ENCODE measurements around the gene MBD1. TPM values are rescaled to one million over a fixed set of nuclear protein-coding genes. Genes with fewer than 3 reads are reported as not detected.

Gene MBD1
- total RNA-seq, 1 experiment from 2014 or later, result 58.1 TPM

DNA sequence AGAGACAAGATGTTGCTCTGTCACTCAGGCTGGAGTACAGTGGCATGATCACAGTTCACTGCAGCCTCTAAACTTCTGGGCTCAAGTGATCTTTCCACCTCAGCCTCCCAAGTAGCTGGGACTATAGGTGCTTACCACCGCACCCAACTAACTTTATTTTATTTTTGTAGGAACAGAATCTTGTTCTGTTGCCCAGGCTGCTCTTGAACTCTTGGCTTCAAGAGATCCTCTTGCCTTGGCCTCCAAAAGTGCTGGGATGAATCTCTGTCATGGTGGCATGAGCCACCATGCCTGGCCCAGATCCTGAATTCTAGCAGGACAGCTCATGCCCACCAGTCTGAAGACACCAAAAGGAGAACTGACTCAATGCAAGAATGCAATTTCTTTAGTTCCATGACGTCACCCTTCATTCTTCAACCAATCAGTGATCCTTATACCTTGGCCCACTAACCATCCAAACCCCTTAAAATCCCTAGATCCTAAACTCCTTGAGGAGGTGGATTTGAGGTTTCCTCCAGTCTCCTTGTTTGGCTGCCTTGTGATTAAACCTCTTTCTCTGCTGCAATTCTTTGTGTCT is 31.8 kb upstream of the MBD1 start:
- no peak overlapping the region for H3K14ac ChIP-seq (ENCODE audit: insufficient read depth, low read length)
- H3K9me3 ChIP-seq (ENCODE audit: control insufficient read depth, low read depth, low read length), result no peaks in the 10 kb centered on the region
- H3K4me1 ChIP-seq (ENCODE audit: insufficient read depth, low read length), result no peaks in the 10 kb centered on the region
- Mint-ChIP-seq H3K9me3 (no peaks in the 10 kb centered on the region), H3K27me3 (ENCODE audit: low read depth) (peaks cover 41% of the 10 kb centered on the region), H3K4me3 (no peak overlapping the region), H3K36me3 (ENCODE audit: insufficient read depth in 1 of 3, low read depth in 3 of 3) (no peaks in the 10 kb centered on the region), H3K4me1 (no peaks in the 10 kb centered on the region; a peak in 1 of 4 replicates), H3K27ac (no peak overlapping the region)
- H3K79me1 ChIP-seq (ENCODE audit: insufficient read depth, low read depth, low read length, poor library complexity, severe bottlenecking), result no peaks in the 10 kb centered on the region
- no peak overlapping the region for H3K27ac ChIP-seq (ENCODE audit: insufficient read length, low read depth, low read length)
- H4K8ac ChIP-seq (replicated peaks; ENCODE audit: insufficient read length, low read depth, low read length), result no peak overlapping the region
- no peaks in the 10 kb centered on the region for H3K79me2 ChIP-seq (ENCODE audit: insufficient read depth, low read length)
- H3K23ac ChIP-seq (ENCODE audit: insufficient read length, low read depth, low read length), result no peak overlapping the region
- no peak overlapping the region for H2BK12ac ChIP-seq (ENCODE audit: insufficient read length, low read depth, low read length)
- H2BK5ac ChIP-seq (ENCODE audit: insufficient read length, low read length), result no peak overlapping the region
- no peak overlapping the region for H3K4me2 ChIP-seq (ENCODE audit: insufficient read depth, insufficient read length, low read length)
- H4K20me1 ChIP-seq (ENCODE audit: control insufficient read depth, insufficient read depth, insufficient read length), result no peaks in the 10 kb centered on the region
- no peak overlapping the region for H2BK15ac ChIP-seq (ENCODE audit: low read depth, low read length)
- TF ChIP-seq, protein P1, sequence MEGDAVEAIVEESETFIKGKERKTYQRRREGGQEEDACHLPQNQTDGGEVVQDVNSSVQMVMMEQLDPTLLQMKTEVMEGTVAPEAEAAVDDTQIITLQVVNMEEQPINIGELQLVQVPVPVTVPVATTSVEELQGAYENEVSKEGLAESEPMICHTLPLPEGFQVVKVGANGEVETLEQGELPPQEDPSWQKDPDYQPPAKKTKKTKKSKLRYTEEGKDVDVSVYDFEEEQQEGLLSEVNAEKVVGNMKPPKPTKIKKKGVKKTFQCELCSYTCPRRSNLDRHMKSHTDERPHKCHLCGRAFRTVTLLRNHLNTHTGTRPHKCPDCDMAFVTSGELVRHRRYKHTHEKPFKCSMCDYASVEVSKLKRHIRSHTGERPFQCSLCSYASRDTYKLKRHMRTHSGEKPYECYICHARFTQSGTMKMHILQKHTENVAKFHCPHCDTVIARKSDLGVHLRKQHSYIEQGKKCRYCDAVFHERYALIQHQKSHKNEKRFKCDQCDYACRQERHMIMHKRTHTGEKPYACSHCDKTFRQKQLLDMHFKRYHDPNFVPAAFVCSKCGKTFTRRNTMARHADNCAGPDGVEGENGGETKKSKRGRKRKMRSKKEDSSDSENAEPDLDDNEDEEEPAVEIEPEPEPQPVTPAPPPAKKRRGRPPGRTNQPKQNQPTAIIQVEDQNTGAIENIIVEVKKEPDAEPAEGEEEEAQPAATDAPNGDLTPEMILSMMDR (conservative IDR thresholded peaks at IDR 0.05), result no peak
- no CpG with 5 or more reads among the region's 2 CpGs for WGBS (ENCODE audit: extremely low coverage, insufficient read length, low lambda C conversion rate)
- no peak overlapping the region for H2BK20ac ChIP-seq (ENCODE audit: low read depth, low read length, poor library complexity, severe bottlenecking)
- no peaks in the 10 kb centered on the region for H3K23me2 ChIP-seq (ENCODE audit: insufficient read length, low read depth, low read length, poor library complexity, severe bottlenecking)
- no peaks in the 10 kb centered on the region; the same call in 1 of the 2 replicates for H3K27me3 ChIP-seq (ENCODE audit: insufficient read depth, low read length)
- H4K5ac ChIP-seq (ENCODE audit: insufficient read length, low read depth, low read length), result no peak overlapping the region
- no peak overlapping the region for H3K56ac ChIP-seq (ENCODE audit: insufficient read length, low read depth, low read length)
- H3K9ac ChIP-seq (ENCODE audit: extremely low read depth, insufficient read length, low read length), result no peak overlapping the region
- H3K18ac ChIP-seq (ENCODE audit: insufficient read length, low read depth, low read length), result no peak overlapping the region
- no peak overlapping the region for H2AFZ ChIP-seq (ENCODE audit: low read length)
- no peak overlapping the region for H3K4ac ChIP-seq (ENCODE audit: low read depth, low read length)
- no peak overlapping the region for H4K91ac ChIP-seq (ENCODE audit: insufficient read length, low read depth, low read length)
- no peak overlapping the region for H2AK5ac ChIP-seq (ENCODE audit: insufficient read length, low read length)
- no peak overlapping the region for H3T11ph ChIP-seq (ENCODE audit: low read length)
- no peak overlapping the region for H2BK120ac ChIP-seq (ENCODE audit: low read depth, low read length, poor library complexity, severe bottlenecking)
- no peak for DNase-seq
